Measurements from ENCODE around the gene QKI. TPM values are rescaled to one million over a fixed set of nuclear protein-coding genes. Genes with fewer than 3 reads are reported as not detected.
A peak's percentile ranks its signal among the peaks of the same experiment; 100 is the strongest.

QKI gene
- total RNA-seq, 2 donors from 2014 or later, result 12.9 to 31.8 TPM

- ATAC-seq, result no peak
- intact Hi-C loops (cut with DNase I, micrococcal nuclease), result no loop called here
- DNase-seq, result no peak
Measured at GRCh38 chr6:163500105-163500504, 85.6 kb downstream of the QKI start.

- DNase-seq (no peak), ATAC-seq (no peak)
- intact Hi-C loops (cut with DNase I, micrococcal nuclease), result no loop called here
Measured at GRCh38 chr6:163501026-163501425, 86.5 kb downstream of the QKI start.

DNA sequence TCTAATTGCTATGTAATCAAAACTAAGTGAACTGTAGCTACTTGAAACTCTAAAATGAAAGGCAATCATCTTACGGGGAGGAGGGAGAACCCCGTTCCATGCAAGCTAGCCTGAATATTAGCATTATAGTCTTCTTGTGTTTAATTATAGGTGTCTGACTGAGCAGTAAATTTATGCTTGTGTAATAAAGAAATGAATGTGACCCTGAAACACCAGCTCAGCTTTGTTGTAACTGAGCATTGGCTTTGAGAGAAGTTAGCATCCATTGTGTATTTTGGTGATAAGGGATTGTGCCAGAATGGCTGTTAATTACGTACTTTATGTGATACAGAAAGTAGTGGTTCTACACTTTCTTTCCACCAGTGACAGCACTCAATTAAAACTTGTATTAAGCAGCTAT, 86.9 kb downstream of the QKI start:
- DNase-seq, result no peak
- intact Hi-C loops (cut with DNase I, micrococcal nuclease), result no loop called here
- ATAC-seq, result no peak

- no peak for DNase-seq
- intact Hi-C loops (cut with DNase I, micrococcal nuclease), result no loop called here
- ATAC-seq, result no peak
Measured at GRCh38 chr6:163504984-163505640, 90.6 kb downstream of the QKI start.

GRCh38 chr6:163507965-163508364, 93.4 kb downstream of the QKI start:
- ATAC-seq (no peak), DNase-seq (no peak)
- intact Hi-C loops (cut with DNase I, micrococcal nuclease), result no loop called here

DNA sequence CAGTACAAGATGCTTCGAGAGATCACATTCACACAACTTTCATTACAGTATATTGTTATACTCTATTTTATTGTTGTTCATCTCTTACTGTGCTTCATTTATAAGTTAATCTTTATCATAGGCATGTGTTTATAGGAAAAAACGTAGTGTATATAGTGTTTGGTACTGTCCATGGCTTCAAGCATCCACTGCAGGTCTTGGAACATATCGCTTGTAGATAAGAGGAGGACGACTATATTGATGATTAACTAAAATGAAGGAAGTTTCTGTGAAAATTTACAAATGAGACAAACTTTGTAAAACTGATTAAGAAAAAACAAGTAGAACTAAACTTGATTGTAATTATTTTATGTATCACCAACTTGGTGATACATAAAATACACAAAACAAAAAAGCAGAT, 98.5 kb downstream of the QKI start:
- DNase-seq (no peak), ATAC-seq (no peak)
- intact Hi-C loops (cut with DNase I, micrococcal nuclease), result no loop called here

- DNase-seq (no peak), ATAC-seq (no peak)
- intact Hi-C loops (cut with DNase I, micrococcal nuclease), result no loop called here
Measured at GRCh38 chr6:163513570-163514166, 99.2 kb downstream of the QKI start.

- intact Hi-C loops (cut with DNase I, micrococcal nuclease), result no loop called here
- ATAC-seq (no peak), DNase-seq (no peak)
Measured at GRCh38 chr6:163516908-163517307, 102.4 kb downstream of the QKI start.

GRCh38 chr6:163520956-163521355, 106.4 kb downstream of the QKI start:
- ATAC-seq (no peak), DNase-seq (no peak)
- intact Hi-C loops (cut with DNase I, micrococcal nuclease), result no loop called here

- no peak for ATAC-seq
- intact Hi-C loops (cut with DNase I, micrococcal nuclease), result no loop called here
Measured at GRCh38 chr6:163522033-163522432, 107.5 kb downstream of the QKI start.

DNA sequence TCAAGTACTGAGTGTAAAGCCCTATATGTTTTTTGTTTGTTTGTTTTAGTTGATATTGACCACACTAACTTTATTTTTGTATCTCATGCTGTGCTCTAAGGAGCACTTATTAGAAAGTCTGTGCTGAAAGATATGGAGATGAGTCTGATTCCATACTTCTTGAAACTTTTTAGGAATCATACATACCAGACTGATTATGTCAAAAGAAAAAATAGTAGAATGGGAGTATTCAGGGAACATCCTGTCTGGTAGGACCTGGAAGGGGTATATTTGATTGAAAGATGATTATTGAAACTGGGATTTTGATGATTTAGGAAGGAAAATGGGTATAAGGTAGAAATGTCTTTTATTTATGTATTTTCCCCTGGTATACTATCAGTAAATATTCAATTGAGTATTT, 111.4 kb downstream of the QKI start:
- intact Hi-C loops (cut with DNase I, micrococcal nuclease), result no loop called here
- no peak for DNase-seq
- no peak for ATAC-seq

More at GRCh38 chr6:163522033-163522432, 107.5 kb downstream of the QKI start:
- no peak for DNase-seq

DNA sequence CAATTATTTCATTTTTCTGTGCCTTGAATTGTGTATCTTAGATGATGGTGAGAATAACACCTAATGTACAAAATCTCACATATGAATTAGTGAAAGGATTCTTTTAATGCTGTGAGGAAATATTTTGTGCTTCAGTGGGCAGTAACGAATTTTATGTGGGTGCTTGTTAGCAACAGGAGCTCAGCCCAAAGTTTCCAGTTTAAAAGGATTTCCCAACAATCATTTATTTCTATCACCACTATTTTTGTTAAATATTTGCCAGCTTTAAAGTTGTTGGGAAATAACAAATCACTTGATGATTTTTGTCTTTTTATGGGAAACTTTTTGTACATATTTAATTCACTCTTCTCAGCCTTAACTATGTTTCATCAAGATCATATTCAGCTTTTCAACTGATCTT, 111.8 kb downstream of the QKI start:
- DNase-seq (no peak), ATAC-seq (no peak)
- intact Hi-C loops (cut with DNase I, micrococcal nuclease), result no loop called here

- no peak for DNase-seq
- intact Hi-C loops (cut with DNase I, micrococcal nuclease), result no loop called here
- no peak for ATAC-seq
Measured at GRCh38 chr6:163527291-163527690, 112.8 kb downstream of the QKI start.

DNA sequence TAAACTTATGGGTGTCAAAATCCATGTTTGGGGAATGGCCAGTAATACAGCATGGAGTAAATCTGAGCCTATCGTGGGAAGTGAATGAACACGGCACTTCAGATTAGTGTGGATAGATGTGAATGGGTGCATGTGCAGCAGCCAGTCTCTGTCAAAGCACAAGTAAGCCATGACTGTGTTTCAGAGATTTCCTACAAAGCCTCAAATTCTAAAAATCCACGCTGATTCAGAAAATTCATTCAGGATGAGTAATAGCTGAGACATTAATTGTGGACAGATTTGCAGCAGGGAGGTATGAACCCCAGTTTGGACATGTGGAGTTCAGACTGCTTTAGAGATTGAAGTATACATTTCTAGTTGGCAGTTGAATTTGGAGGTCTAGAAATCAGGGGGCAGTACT, 115.1 kb downstream of the QKI start:
- ATAC-seq (no peak), DNase-seq (no peak)
- intact Hi-C loops (cut with DNase I, micrococcal nuclease), result no loop called here

DNA sequence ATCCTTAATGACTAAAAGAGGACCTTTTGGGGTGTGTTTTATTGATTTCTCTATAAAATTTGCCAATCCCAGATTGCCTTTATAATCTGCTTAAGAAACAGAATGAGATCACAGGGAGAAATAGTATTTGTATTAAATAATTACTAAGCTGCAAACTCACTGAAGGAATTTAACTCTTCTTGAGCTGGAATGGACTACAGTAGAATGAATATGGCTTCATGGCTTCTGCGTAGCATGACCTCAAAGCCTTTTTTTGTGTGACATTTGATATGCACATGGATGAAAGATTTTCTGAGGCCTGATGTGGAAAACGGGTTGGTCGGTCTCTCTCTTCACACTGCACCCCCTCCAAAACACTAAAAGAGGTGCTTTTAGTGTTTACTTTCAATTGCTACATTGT, 115.9 kb downstream of the QKI start:
- intact Hi-C loops (cut with DNase I, micrococcal nuclease), result no loop called here
- no peak for DNase-seq
- no peak for ATAC-seq

DNA sequence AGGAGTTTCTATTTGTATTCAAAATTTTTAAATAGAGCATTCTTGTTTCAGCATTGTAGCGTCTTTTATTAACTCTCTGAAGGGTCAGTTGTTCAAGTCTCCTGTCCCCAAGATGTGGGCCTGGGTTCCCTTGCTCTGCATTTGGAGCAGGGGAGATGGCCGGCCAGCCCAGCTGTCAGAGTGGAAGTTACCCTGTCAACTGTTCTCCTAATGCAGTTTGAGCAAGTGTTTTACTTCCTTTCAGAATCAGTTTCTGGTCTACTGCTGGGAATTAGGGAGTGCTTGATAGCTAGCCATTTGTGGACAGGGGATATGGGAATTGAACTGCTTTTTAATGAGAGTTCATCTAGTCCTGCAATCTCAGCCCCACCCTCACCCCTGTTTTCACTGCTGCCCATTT, 116.6 kb downstream of the QKI start:
- DNase-seq (no peak), ATAC-seq (no peak)
- intact Hi-C loops (cut with DNase I, micrococcal nuclease), result no loop called here

GRCh38 chr6:163532526-163533078, 118.1 kb downstream of the QKI start:
- DNase-seq (no peak), ATAC-seq (no peak)
- intact Hi-C loops (cut with DNase I, micrococcal nuclease), result no loop called here

- peak; percentile 39 for ATAC-seq
- intact Hi-C loops (cut with DNase I, micrococcal nuclease), result no loop called here
- DNase-seq, result no peak
Measured at GRCh38 chr6:163533443-163533842, 118.9 kb downstream of the QKI start.

- DNase-seq (no peak), ATAC-seq (no peak)
- intact Hi-C loops (cut with DNase I, micrococcal nuclease), result no loop called here
Measured at GRCh38 chr6:163536770-163537169, 122.3 kb downstream of the QKI start.

- ATAC-seq (peak; percentile 32), DNase-seq (no peak)
- intact Hi-C loops (cut with DNase I, micrococcal nuclease), result no loop called here
Measured at GRCh38 chr6:163538331-163538730, 123.8 kb downstream of the QKI start.
